ENCODE data around the gene SELL.

GRCh38 chr1:169696273-169697100, 14.9 kb downstream of the SELL start:
- TF ChIP-seq YY1 (IDR thresholded peaks at IDR 0.05; ENCODE audit: low read depth) = no peak
- no peak for TF ChIP-seq TAF1 (IDR thresholded peaks at IDR 0.05; ENCODE audit: borderline replicate concordance, low read depth, low read length)
- TF ChIP-seq, protein P1, sequence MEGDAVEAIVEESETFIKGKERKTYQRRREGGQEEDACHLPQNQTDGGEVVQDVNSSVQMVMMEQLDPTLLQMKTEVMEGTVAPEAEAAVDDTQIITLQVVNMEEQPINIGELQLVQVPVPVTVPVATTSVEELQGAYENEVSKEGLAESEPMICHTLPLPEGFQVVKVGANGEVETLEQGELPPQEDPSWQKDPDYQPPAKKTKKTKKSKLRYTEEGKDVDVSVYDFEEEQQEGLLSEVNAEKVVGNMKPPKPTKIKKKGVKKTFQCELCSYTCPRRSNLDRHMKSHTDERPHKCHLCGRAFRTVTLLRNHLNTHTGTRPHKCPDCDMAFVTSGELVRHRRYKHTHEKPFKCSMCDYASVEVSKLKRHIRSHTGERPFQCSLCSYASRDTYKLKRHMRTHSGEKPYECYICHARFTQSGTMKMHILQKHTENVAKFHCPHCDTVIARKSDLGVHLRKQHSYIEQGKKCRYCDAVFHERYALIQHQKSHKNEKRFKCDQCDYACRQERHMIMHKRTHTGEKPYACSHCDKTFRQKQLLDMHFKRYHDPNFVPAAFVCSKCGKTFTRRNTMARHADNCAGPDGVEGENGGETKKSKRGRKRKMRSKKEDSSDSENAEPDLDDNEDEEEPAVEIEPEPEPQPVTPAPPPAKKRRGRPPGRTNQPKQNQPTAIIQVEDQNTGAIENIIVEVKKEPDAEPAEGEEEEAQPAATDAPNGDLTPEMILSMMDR (IDR thresholded peaks at IDR 0.05) = no peak
- TF ChIP-seq POLR2AphosphoS5 (IDR thresholded peaks at IDR 0.05; ENCODE audit: low read depth, low read length) = no peak
- TF ChIP-seq GABPA (IDR thresholded peaks at IDR 0.05; ENCODE audit: low read depth) = no peak
- no peak for TF ChIP-seq FOXJ3 (CRISPR knock-in tag; IDR thresholded peaks at IDR 0.05)
- TF ChIP-seq RCOR1 (IDR thresholded peaks at IDR 0.05; ENCODE audit: low read length) = no peak
- TF ChIP-seq JUND (IDR thresholded peaks at IDR 0.05) = no peak
- no peak for TF ChIP-seq NRF1 (IDR thresholded peaks at IDR 0.05; ENCODE audit: low read depth, low read length)
- no peak for TF ChIP-seq USF2 (IDR thresholded peaks at IDR 0.05; ENCODE audit: borderline replicate concordance, low read depth, low read length)
- no peak for TF ChIP-seq REST (IDR thresholded peaks at IDR 0.05; ENCODE audit: low read depth, low read length)
